Measurements from ENCODE around the gene CACNA1A. TPM values are rescaled to one million over a fixed set of nuclear protein-coding genes. Genes with fewer than 3 reads are reported as not detected.

Gene CACNA1A
- total RNA-seq, 1 experiment from 2014 or later, result not detected

DNA sequence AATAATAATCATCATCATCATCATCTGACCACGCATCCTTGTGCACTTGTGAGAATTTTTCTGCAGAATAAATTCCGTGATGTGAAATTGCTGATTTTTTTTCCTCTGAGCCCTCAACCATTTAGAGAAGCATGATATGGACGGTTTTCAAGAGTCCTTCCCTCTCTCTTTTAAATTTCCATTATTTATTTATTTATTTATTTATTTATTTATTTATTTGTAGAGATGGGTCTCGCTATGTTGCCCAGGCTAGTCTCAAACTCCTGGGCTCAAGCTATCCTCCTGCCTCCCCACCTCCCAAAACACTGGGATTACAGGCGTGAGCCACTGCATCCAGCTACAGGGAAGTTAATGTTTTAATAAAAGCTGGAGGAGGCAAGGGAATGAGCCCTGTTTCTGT, 39.6 kb downstream of the CACNA1A start:
- DNase-seq (ENCODE audit: unreplicated experiment), result no peak
- peaks cover 33% of the 10 kb centered on the region for H3K27me3 Mint-ChIP-seq (ENCODE audit: insufficient read depth, unreplicated experiment)
- H3K4me3 Mint-ChIP-seq (ENCODE audit: unreplicated experiment), result no peak overlapping the region
- H3K9me3 Mint-ChIP-seq (ENCODE audit: unreplicated experiment), result no peaks in the 10 kb centered on the region
- POLR2A ChIA-PET, result no interaction called here
- no peak overlapping the region for H3K27ac Mint-ChIP-seq (ENCODE audit: low read depth, unreplicated experiment)
- H3K4me1 Mint-ChIP-seq (ENCODE audit: insufficient read depth, unreplicated experiment), result no peaks in the 10 kb centered on the region
- no TSS peak for BruUV-seq (replicated peaks)
- CTCF ChIA-PET, result interaction anchor here (1.1 kb wide), 1 partner anchor 24 kb away, joined by 4 read pairs; no protein-coding TSS in a partner anchor
- H3K36me3 Mint-ChIP-seq (ENCODE audit: insufficient read depth, unreplicated experiment), result no peaks in the 10 kb centered on the region
- intact Hi-C loops (cut with micrococcal nuclease), result no loop called here
- TF ChIP-seq, protein P1, sequence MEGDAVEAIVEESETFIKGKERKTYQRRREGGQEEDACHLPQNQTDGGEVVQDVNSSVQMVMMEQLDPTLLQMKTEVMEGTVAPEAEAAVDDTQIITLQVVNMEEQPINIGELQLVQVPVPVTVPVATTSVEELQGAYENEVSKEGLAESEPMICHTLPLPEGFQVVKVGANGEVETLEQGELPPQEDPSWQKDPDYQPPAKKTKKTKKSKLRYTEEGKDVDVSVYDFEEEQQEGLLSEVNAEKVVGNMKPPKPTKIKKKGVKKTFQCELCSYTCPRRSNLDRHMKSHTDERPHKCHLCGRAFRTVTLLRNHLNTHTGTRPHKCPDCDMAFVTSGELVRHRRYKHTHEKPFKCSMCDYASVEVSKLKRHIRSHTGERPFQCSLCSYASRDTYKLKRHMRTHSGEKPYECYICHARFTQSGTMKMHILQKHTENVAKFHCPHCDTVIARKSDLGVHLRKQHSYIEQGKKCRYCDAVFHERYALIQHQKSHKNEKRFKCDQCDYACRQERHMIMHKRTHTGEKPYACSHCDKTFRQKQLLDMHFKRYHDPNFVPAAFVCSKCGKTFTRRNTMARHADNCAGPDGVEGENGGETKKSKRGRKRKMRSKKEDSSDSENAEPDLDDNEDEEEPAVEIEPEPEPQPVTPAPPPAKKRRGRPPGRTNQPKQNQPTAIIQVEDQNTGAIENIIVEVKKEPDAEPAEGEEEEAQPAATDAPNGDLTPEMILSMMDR (IDR thresholded peaks at IDR 0.05; ENCODE audit: unreplicated experiment), result no peak

DNA sequence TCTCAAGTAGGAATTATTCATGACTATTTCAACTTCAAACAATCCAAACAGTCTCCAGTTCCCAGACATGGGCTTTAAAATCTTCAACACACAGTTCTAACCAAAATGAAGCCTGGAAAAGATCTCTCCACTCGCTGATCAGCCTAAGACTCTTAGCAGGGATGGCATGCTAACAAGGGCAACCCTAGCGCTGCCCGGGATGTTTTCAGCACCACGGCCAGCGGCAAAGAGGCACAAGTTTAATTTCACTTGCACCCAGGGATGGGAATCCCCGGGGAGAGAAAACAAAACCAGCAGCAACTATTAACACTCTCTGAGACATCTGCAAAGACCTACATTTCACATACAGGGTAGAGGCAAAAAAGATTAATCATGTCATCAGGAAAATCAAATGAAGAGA, 43.0 kb downstream of the CACNA1A start:
- H3K9me3 Mint-ChIP-seq (ENCODE audit: unreplicated experiment), result no peaks in the 10 kb centered on the region
- TF ChIP-seq, protein P1 (IDR thresholded peaks at IDR 0.05; ENCODE audit: unreplicated experiment), result no peak
- no peak overlapping the region for H3K27ac Mint-ChIP-seq (ENCODE audit: low read depth, unreplicated experiment)
- no peaks in the 10 kb centered on the region for H3K4me1 Mint-ChIP-seq (ENCODE audit: insufficient read depth, unreplicated experiment)
- intact Hi-C loops (cut with micrococcal nuclease), result no loop called here
- H3K4me3 Mint-ChIP-seq (ENCODE audit: unreplicated experiment), result no peak overlapping the region
- CTCF ChIA-PET, result no interaction called here
- DNase-seq (ENCODE audit: unreplicated experiment), result peak; percentile 44
- BruUV-seq (replicated peaks), result no TSS peak
- no peaks in the 10 kb centered on the region for H3K36me3 Mint-ChIP-seq (ENCODE audit: insufficient read depth, unreplicated experiment)
- POLR2A ChIA-PET, result no interaction called here
- H3K27me3 Mint-ChIP-seq (ENCODE audit: insufficient read depth, unreplicated experiment), result peaks cover 40% of the 10 kb centered on the region

DNA sequence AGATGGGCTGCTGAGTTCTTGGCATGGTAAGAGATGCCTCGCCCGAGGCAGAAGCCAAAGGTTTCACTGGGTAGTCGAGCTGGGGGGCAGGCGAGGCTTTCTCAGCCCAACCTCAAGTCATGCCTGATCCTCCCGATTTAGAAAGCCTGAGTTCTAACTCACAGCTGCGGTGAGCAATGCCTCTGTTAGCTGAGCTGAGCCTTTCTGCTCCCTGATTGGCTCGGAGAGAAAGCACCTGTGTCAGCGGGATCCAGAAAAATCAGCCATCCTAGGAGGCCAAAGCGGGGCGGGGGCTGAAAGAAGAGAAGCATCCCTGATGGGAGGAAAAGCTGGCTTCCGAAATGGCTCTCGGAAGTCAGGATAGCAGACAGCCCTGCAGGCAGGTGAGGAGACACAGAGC, 44.7 kb downstream of the CACNA1A start:
- Mint-ChIP-seq H3K27ac (ENCODE audit: low read depth, unreplicated experiment) (no peak overlapping the region), H3K4me1 (ENCODE audit: insufficient read depth, unreplicated experiment) (no peaks in the 10 kb centered on the region), H3K4me3 (ENCODE audit: unreplicated experiment) (no peak overlapping the region), H3K27me3 (ENCODE audit: insufficient read depth, unreplicated experiment) (peaks cover 51% of the 10 kb centered on the region), H3K9me3 (ENCODE audit: unreplicated experiment) (no peaks in the 10 kb centered on the region), H3K36me3 (ENCODE audit: insufficient read depth, unreplicated experiment) (no peaks in the 10 kb centered on the region)
- ChIA-PET CTCF (interaction anchor here (0.6 kb wide), 1 partner anchor 123 kb away, joined by 3 read pairs; no protein-coding TSS in a partner anchor), POLR2A (no interaction called here)
- intact Hi-C loops (cut with micrococcal nuclease), result no loop called here
- TF ChIP-seq, protein P1 (IDR thresholded peaks at IDR 0.05; ENCODE audit: unreplicated experiment), result no peak
- DNase-seq (ENCODE audit: unreplicated experiment), result no peak
- no TSS peak for BruUV-seq (replicated peaks)

DNA sequence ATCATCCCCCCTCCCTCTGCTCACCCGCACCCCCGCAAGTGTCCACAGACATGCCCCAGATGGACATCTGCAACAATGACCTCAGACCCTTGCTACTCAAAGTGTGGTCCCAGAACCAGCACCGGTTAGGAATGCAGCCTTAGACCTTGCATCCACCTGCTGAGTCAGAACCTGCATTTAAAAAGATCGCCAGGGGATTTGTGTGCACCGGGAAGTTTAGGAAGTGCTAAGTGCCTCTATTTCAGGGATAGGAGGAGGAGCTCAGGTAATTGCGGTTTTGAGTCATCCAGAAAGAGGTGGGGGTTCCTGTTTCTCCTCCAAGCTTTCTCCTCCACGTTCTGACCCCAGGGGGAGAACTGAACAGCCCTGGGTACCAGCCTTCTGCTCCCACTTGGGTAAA, 46.2 kb downstream of the CACNA1A start:
- Mint-ChIP-seq H3K27ac (ENCODE audit: low read depth, unreplicated experiment) (no peak overlapping the region), H3K4me3 (ENCODE audit: unreplicated experiment) (no peak overlapping the region), H3K9me3 (ENCODE audit: unreplicated experiment) (no peaks in the 10 kb centered on the region), H3K4me1 (ENCODE audit: insufficient read depth, unreplicated experiment) (no peaks in the 10 kb centered on the region), H3K36me3 (ENCODE audit: insufficient read depth, unreplicated experiment) (no peaks in the 10 kb centered on the region), H3K27me3 (ENCODE audit: insufficient read depth, unreplicated experiment) (peaks cover 51% of the 10 kb centered on the region)
- no TSS peak for BruUV-seq (replicated peaks)
- CTCF ChIA-PET, result no interaction called here
- DNase-seq (ENCODE audit: unreplicated experiment), result no peak
- TF ChIP-seq, protein P1 (IDR thresholded peaks at IDR 0.05; ENCODE audit: unreplicated experiment), result no peak
- intact Hi-C loops (cut with micrococcal nuclease), result no loop called here
- POLR2A ChIA-PET, result no interaction called here

Measured in MCF 10A (cell line).